ENCODE measurements around the gene SAPCD2. TPM values are rescaled to one million over a fixed set of nuclear protein-coding genes. Genes with fewer than 3 reads are reported as not detected.

The SAPCD2 gene
- total and polyA plus RNA-seq, 2 of the 8 experiments (the other 6 are each of a cell fraction or from before 2014, with no cell fraction given), result 12.7 to 32.1 TPM

- TF ChIP-seq POU5F1 (IDR thresholded peaks at IDR 0.05; ENCODE audit: low read depth, low read length), result no peak
- TF ChIP-seq NANOG (IDR thresholded peaks at IDR 0.05; ENCODE audit: insufficient read depth, low read depth, low read length, poor library complexity, severe bottlenecking), result no peak
- peak; percentile 65 for TF ChIP-seq MAX (IDR thresholded peaks at IDR 0.05)
- TF ChIP-seq RNF2 (IDR thresholded peaks at IDR 0.05; ENCODE audit: borderline replicate concordance, low read depth, low read length, missing control alignments, poor library complexity, severe bottlenecking), result no peak
- no peak for TF ChIP-seq ZNF274 (IDR thresholded peaks at IDR 0.05; ENCODE audit: borderline replicate concordance, extremely low read depth, low read length)
- peak in 1 of 2 experiments; percentile 49; a peak in 1 of 3 replicates for TF ChIP-seq POLR2A (IDR thresholded peaks at IDR 0.05; ENCODE audit: control extremely low read depth in 1 of 2, low read depth in 2 of 2, low read length in 2 of 2)
- no peak for TF ChIP-seq SIX5 (IDR thresholded peaks at IDR 0.05; ENCODE audit: low read depth, low read length)
- TF ChIP-seq NRF1 (IDR thresholded peaks at IDR 0.05; ENCODE audit: low read depth, low read length), result 0 out of 2 replicates have a peak, but pooled peaks have one; percentile 11
- 0 out of 3 replicates have a peak, but pooled peaks of 1 of the 2 experiments have one; percentile 18 for TF ChIP-seq EP300 (IDR thresholded peaks at IDR 0.05; ENCODE audit: borderline replicate concordance in 1 of 2, low read depth in 2 of 2, low read length in 2 of 2)
- TF ChIP-seq CTCF (IDR thresholded peaks at IDR 0.05; ENCODE audit: control extremely low read depth in 1 of 3, insufficient read depth in 1 of 3, low read depth in 1 of 3, low read length in 3 of 3), result no peak
- no peak for TF ChIP-seq CHD1 (IDR thresholded peaks at IDR 0.05; ENCODE audit: low read depth, low read length)
- TF ChIP-seq TAF7 (optimal IDR thresholded peaks at IDR 0.05; ENCODE audit: borderline replicate concordance, low read depth, low read length), result peak; percentile 22
- peak; percentile 35; the same call in 1 of the 2 replicates for TF ChIP-seq TBP (IDR thresholded peaks at IDR 0.05; ENCODE audit: low read depth, low read length)
- no peak for TF ChIP-seq EZH2 (IDR thresholded peaks at IDR 0.05; ENCODE audit: low read depth, low read length, severe bottlenecking)
- TF ChIP-seq, protein P1, sequence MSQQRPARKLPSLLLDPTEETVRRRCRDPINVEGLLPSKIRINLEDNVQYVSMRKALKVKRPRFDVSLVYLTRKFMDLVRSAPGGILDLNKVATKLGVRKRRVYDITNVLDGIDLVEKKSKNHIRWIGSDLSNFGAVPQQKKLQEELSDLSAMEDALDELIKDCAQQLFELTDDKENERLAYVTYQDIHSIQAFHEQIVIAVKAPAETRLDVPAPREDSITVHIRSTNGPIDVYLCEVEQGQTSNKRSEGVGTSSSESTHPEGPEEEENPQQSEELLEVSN (IDR thresholded peaks at IDR 0.05), result peak; percentile 57
- 0 out of 2 replicates have a peak, but pooled peaks have one; percentile 7 for TF ChIP-seq YY1 (IDR thresholded peaks at IDR 0.05; ENCODE audit: low read depth, low read length)
- TF ChIP-seq SP1 (IDR thresholded peaks at IDR 0.05; ENCODE audit: low read depth, low read length), result peak; percentile 66; the same call in 1 of the 2 replicates
Observed at GRCh38 chr9:137070201-137070905, at the start of gene SAPCD2 (continued).
